GM19467 (cell line): ENCODE measurements around the gene ARGFX.
"Not testable (repeated sequence)": the region's sequence is repeated elsewhere in the genome, so short reads cannot be mapped to it uniquely, and the experiment has no call there.

Experiments used
- ATAC-seq: cut with Tn5 transposase; IDR thresholded peaks from one replicate; pipeline ENCODE4 v1.9.1; 2021; ENCODE audit warnings: mild to moderate bottlenecking, moderate library complexity; ENCODE audit not compliant: unreplicated experiment

The ARGFX gene

DNA sequence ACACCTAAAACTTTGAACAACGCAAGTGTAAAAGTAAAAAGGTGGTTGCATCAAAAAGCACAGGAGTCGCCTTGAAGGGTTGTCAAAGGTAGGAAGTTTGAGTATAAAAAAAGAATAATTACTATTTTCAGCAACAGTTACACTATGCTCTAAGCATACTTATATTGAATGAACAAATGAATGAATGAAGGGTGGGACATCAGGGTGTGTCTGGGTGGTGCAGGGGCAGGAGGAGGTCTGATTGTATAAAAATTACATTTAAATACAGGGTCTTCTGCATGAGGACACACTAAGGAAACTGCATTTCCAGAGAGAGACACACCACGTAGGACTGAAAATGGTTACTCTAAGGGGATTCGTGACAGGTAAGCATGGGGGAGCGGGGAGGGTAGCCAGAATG lies at the start of gene ARGFX:
ARGFX (plus strand) TSS at position 301 of the 400 bp plus-strand sequence. CDS start 2,765 bp downstream, outside the sequence.
- no peak for ATAC-seq

DNA sequence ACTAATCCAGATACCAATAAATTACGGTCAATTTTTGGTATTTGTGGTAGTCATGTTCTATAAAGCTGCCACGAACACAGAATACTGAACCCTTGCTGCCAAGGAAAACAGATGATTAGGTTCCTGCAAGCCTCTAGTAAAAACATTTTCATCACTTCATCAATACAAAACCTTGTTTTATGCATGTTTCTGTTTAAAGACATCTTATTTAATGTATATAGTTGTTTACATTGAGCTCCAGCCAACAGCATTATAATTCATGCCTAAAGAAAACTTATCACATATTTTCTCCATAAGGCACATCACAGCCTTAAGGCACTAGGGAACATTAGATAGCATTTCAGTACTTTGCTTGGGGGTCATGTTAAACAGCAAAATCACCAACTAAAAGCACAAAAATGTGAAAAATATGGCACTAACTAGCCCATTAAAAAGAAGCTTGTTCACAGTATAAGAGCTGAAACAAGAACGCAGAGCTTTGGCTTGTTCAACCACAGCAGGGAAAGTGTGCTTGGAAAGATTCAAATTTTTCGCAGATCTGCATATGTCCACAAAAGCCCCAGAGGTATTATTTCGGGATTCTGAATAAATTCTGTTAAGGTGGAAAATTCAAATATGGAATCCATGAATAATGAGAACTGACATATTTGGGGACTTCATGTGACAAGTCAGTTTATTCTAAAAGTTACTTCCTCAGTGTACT lies 49.6 kb upstream of the ARGFX start:
- no peak for ATAC-seq

DNA sequence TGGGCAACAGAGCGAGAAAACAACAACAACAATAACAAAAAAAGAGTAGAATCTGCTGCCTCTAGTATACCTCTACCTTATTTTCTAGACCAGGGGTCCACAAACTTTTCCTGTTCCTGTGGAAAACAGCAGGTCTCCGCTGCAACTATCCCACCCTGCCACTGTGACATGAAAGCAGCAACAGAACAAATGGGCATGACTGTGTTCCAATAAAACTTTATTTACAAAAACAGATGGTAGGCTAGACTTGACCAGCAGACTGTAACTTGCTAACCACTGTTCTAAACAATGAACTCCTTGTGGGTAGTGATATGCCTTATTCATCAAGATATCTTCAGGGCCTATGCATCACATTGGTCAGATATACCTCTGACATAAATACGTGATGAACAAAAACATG lies 47.2 kb upstream of the ARGFX start:
- ATAC-seq: no peak

DNA sequence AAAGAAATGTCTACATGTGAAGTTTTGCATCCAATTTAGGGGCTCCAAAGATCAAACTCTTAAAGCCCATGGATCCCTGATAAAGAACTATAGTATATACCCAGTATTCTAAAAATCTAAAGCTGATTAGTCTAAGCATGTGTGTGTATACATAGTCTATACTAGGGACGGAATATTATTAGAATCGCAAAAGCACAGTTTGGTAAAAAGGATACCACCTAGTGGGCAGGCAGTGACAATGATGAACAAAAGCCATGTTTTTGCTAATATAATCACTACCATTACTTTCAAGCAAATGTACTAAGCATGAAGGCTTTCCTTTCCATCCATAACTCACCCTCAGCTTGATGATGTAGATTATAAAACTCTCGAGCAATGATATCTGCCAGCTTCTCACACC lies 38.4 kb upstream of the ARGFX start:
- no peak for ATAC-seq

DNA sequence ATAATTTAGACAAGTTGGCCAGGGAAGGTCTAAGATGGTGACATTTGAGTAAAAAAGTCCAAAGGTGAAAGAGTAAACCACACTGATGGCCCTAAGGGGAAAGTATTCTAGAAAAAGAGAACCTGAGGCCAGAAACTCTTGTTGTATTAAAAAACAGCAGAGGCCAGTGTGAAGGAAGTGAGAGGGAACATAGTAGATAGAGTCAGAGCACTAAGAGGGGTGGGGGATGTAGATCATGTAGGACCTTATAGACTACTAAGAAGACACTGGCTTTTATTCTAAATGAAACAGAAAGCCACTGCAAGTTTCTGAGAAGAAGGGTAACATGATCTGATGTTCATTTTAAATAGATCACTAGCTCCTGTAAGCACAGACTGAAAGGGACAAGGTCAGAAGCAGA lies 36.5 kb upstream of the ARGFX start:
- no peak for ATAC-seq

DNA sequence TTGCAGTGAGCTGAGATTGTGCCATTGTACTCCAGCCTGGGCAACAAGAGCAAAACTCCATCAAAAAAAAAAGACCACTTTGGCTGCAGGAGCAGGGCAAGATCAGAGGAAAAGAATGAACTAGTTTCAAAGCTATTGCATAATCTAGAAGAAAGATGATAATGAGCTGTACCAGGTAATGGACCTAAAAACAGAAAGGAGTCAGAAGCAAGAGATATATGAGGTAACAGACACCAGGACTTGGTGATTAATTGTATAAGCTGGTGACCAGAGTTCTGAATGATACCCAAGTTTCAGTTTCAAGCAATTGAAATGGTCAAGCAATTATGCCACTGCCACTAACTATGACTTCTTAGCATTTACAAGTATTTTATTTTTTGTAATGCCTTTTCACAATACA lies 24.8 kb upstream of the ARGFX start:
- no peak for ATAC-seq

DNA sequence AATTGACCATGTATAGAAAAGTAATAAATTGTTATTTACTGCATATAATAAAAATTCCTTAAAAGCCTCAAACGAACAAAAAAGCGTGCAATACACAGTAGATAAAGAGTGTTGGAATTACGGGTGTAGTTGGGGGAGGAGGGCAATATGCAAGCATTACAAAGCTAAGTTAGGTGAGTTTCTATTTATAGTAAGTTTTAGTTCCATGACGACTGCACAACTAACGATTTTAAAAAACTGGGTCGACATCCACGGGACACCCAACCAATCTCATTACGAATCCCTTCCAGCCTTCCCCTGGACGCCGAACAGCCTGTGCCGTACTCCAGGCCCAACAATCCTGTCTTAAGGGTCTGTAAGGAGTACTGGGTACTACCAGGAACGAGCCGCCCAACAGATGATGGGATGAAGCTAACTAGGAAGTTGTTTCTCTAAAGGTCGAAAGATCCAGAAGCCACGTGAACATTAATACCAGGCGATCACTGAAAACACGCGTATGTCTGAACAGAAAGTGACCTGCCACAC lies 22.6 kb upstream of the ARGFX start:
- peak; percentile 8 for ATAC-seq

DNA sequence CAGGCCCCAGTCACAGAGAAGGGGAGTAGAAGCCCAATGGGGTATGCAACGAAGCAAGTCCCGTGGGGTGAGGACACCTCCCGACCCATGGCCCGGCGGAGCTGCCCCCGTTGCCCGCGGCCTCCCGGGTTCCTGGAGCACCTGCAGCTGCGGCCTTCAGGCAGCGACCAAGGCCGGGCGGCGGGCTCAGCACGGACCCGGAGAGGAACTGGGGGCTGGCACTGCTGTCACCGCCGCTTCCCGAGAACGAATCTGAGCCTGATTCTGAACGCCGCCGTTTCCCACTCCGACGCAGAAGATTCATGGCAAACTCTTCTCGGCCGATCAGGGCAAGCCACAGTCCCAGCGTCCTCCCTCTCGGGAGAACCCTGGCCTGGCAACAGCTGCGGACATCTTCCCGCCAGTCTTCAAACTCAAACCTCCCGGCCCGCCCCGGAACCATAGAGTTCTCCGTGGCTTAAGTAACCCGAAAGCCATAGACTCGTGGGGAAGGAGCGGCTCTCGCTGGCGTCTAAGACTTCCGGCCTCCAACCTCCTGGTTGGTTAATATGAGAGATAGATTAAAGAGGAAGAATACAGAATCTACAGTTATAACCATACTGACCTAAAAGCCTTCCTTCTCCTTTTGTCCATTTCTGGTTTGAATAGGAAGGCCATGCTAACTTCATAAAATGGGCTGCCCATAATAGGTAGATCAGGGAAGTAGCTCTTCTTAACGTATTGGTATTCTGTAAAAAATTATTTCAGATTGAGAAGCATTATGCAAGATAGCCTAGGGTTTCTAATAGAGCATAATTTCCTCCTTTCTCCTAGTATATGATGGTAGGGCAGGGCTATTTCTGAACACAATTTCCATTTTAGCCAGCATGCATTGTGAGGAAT lies 21.9 kb upstream of the ARGFX start, which contains the start of gene POLQ:
POLQ (minus strand) TSS at position 415 of the 882 bp plus-strand sequence; CDS start at position 304, 111 bp downstream.
- peak; percentile 70 for ATAC-seq

DNA sequence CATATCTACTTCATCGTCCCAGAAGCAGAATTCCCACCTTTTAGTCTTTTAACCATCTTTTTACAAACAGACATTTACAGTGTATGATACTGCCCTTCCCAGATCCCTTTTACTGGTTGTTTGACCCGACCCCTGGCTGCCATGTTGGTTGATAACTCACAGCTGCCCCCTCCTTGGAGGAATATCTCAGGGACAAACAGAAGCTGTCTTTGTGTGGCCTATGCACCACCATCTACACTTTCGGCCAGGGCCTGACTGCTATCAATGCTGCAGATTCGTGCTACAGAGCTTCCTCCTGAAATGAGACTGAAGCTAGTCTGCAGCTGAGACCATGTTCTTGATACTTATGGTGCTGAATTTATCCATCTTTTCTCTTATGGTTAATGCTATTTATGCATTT lies 15.4 kb upstream of the ARGFX start:
- ATAC-seq: no peak

DNA sequence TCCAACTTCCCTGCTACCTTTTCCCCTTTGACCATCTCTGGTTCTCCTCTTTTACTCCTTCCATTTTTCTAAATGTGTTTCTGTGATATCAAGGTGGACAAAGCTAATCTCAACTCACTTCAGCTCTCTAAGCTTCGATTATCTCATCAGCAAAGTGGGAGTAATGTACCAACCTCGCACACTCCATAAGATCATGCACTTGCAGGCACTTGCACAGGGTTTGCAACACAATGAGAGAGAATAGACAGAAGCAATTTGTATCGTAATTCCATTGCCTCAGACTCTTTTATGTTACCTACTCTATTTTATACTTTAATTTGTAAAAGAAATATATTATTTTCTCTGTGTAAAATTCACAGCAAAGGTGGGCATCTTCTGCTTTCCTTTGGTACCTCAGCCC lies 15.0 kb upstream of the ARGFX start:
- ATAC-seq: no peak

DNA sequence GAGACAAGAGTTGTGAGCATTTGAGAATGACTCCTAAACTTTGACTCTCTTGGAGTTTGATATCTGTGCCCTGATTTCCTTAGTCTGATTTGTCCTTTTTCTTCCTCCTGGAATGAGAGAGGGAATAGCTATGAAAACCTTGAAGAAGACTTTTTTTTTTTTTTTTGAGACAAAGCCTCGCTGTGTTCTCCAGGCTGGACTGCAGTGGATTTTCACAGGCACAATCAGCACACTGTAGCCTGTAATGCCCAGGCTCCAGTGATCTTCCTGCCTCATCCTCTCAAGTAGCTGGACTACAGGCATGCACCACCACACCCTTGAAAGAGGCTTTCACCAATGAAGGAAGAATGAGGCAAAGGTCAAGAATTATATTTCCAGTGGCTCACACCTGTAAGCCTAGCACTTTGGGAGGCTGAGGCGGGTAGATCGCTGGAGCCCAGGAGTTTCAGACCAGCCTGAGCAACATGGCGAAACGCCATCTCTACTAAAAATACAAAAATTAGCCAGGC lies 10.3 kb upstream of the ARGFX start:
- no peak for ATAC-seq

DNA sequence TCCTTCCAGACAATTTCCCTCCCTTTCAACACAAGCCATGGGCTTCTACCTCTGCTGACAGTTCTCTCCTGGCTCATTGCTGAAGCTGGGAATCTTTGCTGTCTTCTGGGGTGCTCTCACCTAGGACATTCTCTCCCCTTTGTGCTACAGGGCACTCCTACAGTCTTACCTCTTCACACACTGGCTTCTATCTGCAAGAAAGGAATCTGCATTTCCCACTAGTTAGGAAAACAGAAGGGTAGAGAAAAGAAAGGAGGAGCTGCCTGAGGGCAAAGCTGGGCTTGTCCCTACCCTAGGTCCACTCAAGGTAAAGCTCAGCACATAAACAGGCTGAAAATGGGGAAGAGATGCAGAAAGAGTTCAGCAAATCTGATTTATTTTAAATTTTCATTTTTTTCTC lies 5.6 kb upstream of the ARGFX start:
- ATAC-seq: no peak

DNA sequence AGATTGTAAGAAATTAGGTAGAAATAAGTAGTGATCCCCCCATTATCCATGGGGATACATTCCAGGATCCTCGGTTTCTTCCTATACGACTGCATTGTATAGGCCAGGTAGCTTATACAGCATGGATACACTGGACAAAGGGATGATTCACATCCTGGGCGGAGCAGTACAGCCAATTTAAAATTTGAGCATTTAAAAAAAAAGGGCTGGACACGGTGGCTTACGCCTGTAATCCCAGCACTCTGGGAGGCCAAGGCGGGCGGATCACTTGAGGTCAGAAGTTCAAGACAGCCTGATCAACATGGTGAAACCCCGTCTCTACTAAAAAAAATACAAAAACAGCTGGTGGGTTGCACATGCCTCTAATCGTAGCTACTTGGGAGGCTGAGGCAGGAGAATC lies 976 bp upstream of the ARGFX start:
- ATAC-seq: no peak

DNA sequence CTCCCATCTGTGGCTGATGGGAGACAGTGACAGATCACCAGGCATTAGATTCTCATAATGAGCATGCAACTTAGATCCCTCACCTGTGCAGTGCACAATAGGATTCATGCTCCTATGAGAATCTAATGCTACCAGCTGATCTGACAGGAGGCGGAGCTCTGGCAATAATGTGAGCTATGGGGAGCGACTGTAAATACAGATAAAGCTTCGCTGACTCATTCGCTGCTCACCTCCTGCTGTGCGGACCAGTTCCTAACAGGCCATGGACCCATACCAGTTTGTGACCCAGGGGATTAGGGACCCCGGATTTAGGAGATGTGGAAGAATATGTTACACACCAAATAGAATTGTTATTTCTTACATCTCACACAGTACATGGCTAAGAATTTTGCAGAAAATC lies 6.7 kb downstream of the ARGFX start:
- no peak for ATAC-seq

DNA sequence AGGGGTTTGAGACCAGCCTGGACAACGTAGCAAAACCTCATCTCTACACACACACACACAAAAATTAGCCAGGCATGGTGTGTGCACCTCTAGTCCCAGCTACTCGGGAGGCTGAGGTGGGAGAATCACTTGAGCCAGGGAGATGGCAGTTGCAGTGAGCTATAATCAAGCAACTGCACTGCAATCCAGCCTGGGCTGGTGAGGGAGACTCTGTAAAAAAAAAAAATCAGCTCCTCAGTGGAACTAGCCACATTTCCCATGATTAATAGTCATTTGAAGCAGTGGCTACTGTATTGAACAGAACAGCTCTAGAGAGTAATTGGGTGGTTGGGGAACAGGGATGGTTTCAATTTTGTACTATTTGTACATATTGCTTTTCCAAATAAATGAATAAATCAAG lies 13.9 kb downstream of the ARGFX start:
- no peak for ATAC-seq

DNA sequence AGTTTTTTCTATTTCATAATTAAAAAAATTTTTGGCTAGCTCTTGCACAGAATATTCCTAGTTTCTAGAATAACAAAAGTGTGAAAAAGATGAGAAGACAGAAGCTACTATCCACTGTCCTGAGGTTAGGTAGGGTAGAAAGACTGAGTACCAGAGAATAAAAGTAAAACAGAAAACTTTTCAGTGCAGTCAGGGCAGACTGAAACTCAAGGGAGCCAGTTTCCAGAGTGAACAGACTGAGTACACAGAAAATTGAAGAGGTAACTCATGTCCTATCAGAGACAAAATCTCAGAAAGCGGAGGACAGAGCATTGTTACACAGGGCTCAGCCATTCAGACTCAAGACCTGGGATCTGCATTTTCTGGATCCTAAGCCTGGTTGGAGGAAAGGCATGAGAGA lies 16.7 kb downstream of the ARGFX start:
- ATAC-seq: no peak

DNA sequence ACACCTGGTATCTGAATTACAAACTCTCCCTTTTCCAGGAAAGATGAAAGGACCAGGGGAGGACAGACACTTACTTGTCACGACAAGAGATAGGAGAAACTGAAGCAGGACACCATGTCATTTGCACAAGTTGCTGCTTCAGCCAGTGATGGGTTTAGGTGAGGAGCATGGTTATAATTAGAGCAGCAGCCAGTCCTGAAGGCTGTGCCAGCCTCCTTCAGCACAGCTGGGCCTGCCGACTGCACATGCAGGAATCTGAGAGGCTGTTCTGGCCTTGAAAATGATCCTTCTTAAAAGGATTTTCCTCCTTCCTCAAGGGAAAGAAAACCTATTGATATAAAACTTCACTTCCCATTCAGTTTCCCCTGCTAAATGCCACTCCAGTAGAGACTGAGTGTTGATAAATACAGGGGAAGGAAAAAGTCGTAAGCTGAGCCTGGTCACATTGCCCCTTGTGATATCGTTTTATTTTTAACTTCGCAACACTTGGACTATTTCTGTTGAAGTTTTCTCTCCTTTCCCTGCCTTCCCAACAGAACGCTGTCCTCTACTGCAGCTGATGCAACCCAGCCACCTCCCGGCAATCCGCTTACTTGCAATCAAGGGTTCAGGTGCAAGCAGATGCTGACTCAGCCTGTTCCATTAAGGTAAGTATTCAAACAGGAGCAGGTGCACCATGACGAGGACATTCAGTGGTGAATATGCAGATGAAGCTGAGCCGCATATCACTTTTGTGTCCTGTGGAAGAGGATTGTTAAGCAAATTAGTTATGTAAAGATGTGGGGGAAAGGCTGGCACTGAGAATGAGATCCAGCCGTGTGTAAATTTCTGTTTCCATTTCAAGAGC lies 25.3 kb downstream of the ARGFX start, which contains the start of gene FBXO40:
FBXO40 (plus strand) TSS at position 524 of the 847 bp plus-strand sequence. CDS start 27,197 bp downstream, outside the sequence.
- ATAC-seq: no peak

DNA sequence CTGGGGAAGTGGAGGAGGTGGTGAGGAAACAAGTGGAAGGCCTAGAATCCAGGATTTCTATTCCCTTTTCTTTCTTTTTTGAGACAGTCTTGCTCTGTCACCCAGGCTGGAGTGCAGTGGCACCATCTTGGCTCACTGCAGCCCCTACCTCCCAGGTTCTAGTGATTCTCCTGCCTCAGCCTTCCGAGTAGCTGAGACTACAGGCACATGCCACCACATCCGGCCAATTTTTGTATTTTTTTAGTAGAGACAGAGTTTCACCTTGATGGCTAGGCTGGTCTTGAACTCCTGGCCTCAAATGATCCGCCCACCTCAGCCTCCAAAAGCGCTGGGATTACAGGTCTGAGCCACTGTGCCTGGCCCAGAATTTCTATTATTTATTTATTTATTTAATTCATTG lies 26.1 kb downstream of the ARGFX start:
- ATAC-seq: not testable (repeated sequence)

DNA sequence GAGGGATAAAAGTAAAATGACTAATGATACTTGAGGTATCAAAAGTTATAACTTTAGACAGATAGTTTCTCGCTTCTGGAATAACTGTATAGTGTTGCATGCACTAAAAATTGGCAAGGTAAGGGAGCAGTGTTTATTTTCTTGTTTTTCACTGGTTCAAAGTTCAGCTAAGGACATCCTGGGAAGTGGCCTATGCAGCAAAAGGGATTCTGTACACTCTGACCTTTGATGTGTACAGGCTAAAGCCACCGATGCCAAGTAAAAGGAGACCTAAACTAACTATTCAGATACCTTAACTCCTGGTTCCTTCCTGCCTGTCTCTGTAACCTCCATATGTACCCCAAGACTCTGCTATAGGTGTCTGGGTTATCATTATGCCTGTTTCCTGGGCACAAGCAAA lies 27.1 kb downstream of the ARGFX start:
- ATAC-seq: no peak

DNA sequence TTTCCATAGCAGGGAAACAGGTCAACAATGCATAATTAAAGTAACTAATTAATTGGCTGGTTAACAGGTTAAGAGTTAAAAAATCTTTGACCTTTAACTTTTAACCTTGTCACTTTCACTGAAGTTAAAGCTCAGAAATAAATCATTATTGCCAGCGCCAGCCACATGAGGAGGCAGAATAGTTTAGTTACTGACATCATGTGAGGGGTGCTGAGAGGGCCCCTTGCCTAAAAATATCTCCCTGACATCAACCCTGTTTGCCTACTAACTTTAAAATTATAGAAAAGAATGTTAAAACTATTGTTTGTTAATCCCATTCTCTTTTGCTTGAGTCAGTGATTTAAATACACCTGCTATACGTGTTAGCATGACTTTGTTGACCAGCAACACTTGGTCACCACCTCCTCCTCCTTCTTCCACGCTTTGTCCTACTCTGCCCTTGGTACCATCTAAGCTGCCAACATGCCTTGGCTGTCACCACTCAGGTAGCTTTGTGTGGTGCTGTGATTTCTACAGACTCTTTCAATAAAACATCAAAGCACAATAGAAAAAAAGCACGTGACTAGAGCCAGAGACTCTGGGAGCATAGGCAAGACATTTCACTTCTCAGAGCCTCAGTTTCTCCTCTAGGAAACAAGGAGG lies 28.1 kb downstream of the ARGFX start:
- ATAC-seq: no peak
